ENCODE data around the gene PTGS2.

Gene PTGS2

GRCh38 chr1:186657481-186657880, 22.7 kb downstream of the PTGS2 start:
- Histone ChIP-seq H3K79me2 (ENCODE audit: insufficient read depth, low read length) (no peaks in the 10 kb centered on the region), H3K9ac (ENCODE audit: low read length) (no peak overlapping the region), H3K27me3 (ENCODE audit: low read length) (no peaks in the 10 kb centered on the region), H3K4me3 (ENCODE audit: insufficient read depth, low read length, poor library complexity, severe bottlenecking) (no peak overlapping the region), H4K20me1 (ENCODE audit: low read depth, low read length) (no peaks in the 10 kb centered on the region), H3F3A (ENCODE audit: insufficient read depth) (no peaks in the 10 kb centered on the region), H3K4me2 (ENCODE audit: low read depth, low read length, poor library complexity, severe bottlenecking) (no peak overlapping the region), H3K9me2 (replicated peaks; ENCODE audit: insufficient read depth, low read length) (no peaks in the 10 kb centered on the region), H3K36me3 (ENCODE audit: low read length) (no peaks in the 10 kb centered on the region), H2AFZ (ENCODE audit: low read depth, low read length, severe bottlenecking) (no peak overlapping the region), H3K27ac (ENCODE audit: low read depth, low read length) (no peak overlapping the region), H3K9me3 (ENCODE audit: insufficient read depth, low read length) (no peaks in the 10 kb centered on the region)
- TF ChIP-seq EZH2phosphoT487 (conservative IDR thresholded peaks at IDR 0.05; ENCODE audit: low read length), result no peak
- TF ChIP-seq CTCF (IDR thresholded peaks at IDR 0.05; ENCODE audit: insufficient read depth, low read length, poor library complexity, severe bottlenecking), result no peak

- H3K27me3 ChIP-seq (ENCODE audit: low read length), result no peaks in the 10 kb centered on the region
- TF ChIP-seq EZH2phosphoT487 (conservative IDR thresholded peaks at IDR 0.05; ENCODE audit: low read length), result no peak
- no peak for TF ChIP-seq CTCF (IDR thresholded peaks at IDR 0.05; ENCODE audit: insufficient read depth, low read length, poor library complexity, severe bottlenecking)
- no peaks in the 10 kb centered on the region for H3F3A ChIP-seq (ENCODE audit: insufficient read depth)
- H3K9me2 ChIP-seq (replicated peaks; ENCODE audit: insufficient read depth, low read length), result no peaks in the 10 kb centered on the region
- no peaks in the 10 kb centered on the region for H3K36me3 ChIP-seq (ENCODE audit: low read length)
- H3K27ac ChIP-seq (ENCODE audit: low read depth, low read length), result no peak overlapping the region
- H2AFZ ChIP-seq (ENCODE audit: low read depth, low read length, severe bottlenecking), result no peak overlapping the region
- H3K9me3 ChIP-seq (ENCODE audit: insufficient read depth, low read length), result no peaks in the 10 kb centered on the region
- H3K4me2 ChIP-seq (ENCODE audit: low read depth, low read length, poor library complexity, severe bottlenecking), result no peak overlapping the region
- no peak overlapping the region for H3K4me3 ChIP-seq (ENCODE audit: insufficient read depth, low read length, poor library complexity, severe bottlenecking)
- no peaks in the 10 kb centered on the region for H4K20me1 ChIP-seq (ENCODE audit: low read depth, low read length)
- no peaks in the 10 kb centered on the region for H3K79me2 ChIP-seq (ENCODE audit: insufficient read depth, low read length)
- H3K9ac ChIP-seq (ENCODE audit: low read length), result no peak overlapping the region
These were observed 24.3 kb downstream of the PTGS2 start for GRCh38 chr1:186655876-186656275.

- H3K79me2 ChIP-seq (ENCODE audit: insufficient read depth, low read length), result no peaks in the 10 kb centered on the region
- H3K27ac ChIP-seq (ENCODE audit: low read depth, low read length), result no peak overlapping the region
- no peaks in the 10 kb centered on the region for H3K27me3 ChIP-seq (ENCODE audit: low read length)
- H3K9me2 ChIP-seq (replicated peaks; ENCODE audit: insufficient read depth, low read length), result no peaks in the 10 kb centered on the region
- H2AFZ ChIP-seq (ENCODE audit: low read depth, low read length, severe bottlenecking), result no peak overlapping the region
- TF ChIP-seq EZH2phosphoT487 (conservative IDR thresholded peaks at IDR 0.05; ENCODE audit: low read length) (no peak), CTCF (IDR thresholded peaks at IDR 0.05; ENCODE audit: insufficient read depth, low read length, poor library complexity, severe bottlenecking) (no peak)
- H3K4me2 ChIP-seq (ENCODE audit: low read depth, low read length, poor library complexity, severe bottlenecking), result no peak overlapping the region
- no peaks in the 10 kb centered on the region for H3K36me3 ChIP-seq (ENCODE audit: low read length)
- H3K9me3 ChIP-seq (ENCODE audit: insufficient read depth, low read length), result no peaks in the 10 kb centered on the region
- no peaks in the 10 kb centered on the region for H3F3A ChIP-seq (ENCODE audit: insufficient read depth)
- no peak overlapping the region for H3K9ac ChIP-seq (ENCODE audit: low read length)
- H4K20me1 ChIP-seq (ENCODE audit: low read depth, low read length), result no peaks in the 10 kb centered on the region
- no peak overlapping the region for H3K4me3 ChIP-seq (ENCODE audit: insufficient read depth, low read length, poor library complexity, severe bottlenecking)
These were observed 25.5 kb downstream of the PTGS2 start for GRCh38 chr1:186654741-186655140.
